ENCODE measurements around the gene SLCO2B1.

SLCO2B1 gene

DNA sequence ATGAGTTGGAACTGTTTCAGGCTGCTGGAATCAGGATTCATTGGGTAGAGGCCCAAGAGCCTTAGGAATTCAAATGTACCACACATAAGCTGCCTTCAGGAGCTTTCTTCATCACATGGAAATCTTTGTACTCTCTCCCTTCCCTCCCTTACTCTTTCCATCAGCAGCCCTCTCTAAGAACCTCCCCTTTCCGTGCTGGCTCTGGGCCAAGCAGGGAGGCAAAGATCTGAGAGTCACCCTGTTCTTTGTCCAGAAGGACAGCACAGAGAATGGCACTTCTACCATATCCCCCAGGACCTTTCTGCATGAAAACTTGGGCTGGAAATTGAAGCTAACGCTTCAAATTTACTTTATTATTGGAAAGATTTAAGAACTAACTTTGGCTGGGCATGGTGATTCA lies 69.0 kb downstream of the SLCO2B1 start:
- Histone ChIP-seq H3K4me1 (ENCODE audit: insufficient read depth, poor library complexity, severe bottlenecking) (no peaks in the 10 kb centered on the region), H3K36me3 (ENCODE audit: low read depth) (no peaks in the 10 kb centered on the region), H3K27ac (ENCODE audit: poor library complexity, severe bottlenecking) (no peak overlapping the region), H3K27me3 (ENCODE audit: insufficient read depth, poor library complexity, severe bottlenecking) (no peaks in the 10 kb centered on the region), H3K9me3 (ENCODE audit: severe bottlenecking) (no peaks in the 10 kb centered on the region), H3K4me3 (ENCODE audit: severe bottlenecking) (no peak overlapping the region)
- no peak for TF ChIP-seq CTCF (IDR thresholded peaks at IDR 0.05; ENCODE audit: poor library complexity, severe bottlenecking)
- ATAC-seq (ENCODE audit: low read depth) (no peak), DNase-seq (ENCODE audit: low spot score) (no peak)

- H3K4me3 ChIP-seq (ENCODE audit: severe bottlenecking) = no peak overlapping the region
- H3K4me1 ChIP-seq (ENCODE audit: insufficient read depth, poor library complexity, severe bottlenecking) = no peaks in the 10 kb centered on the region
- ATAC-seq (ENCODE audit: low read depth) (peak; percentile 54), DNase-seq (ENCODE audit: low spot score) (no peak)
- no peaks in the 10 kb centered on the region for H3K36me3 ChIP-seq (ENCODE audit: low read depth)
- no peaks in the 10 kb centered on the region for H3K9me3 ChIP-seq (ENCODE audit: severe bottlenecking)
- no peaks in the 10 kb centered on the region for H3K27me3 ChIP-seq (ENCODE audit: insufficient read depth, poor library complexity, severe bottlenecking)
- no peak for TF ChIP-seq CTCF (IDR thresholded peaks at IDR 0.05; ENCODE audit: poor library complexity, severe bottlenecking)
- H3K27ac ChIP-seq (ENCODE audit: poor library complexity, severe bottlenecking) = no peak overlapping the region
Measured at GRCh38 chr11:75223954-75224643, 73.2 kb downstream of the SLCO2B1 start.

- H3K27me3 ChIP-seq (ENCODE audit: insufficient read depth, poor library complexity, severe bottlenecking) = no peaks in the 10 kb centered on the region
- no peak for TF ChIP-seq CTCF (IDR thresholded peaks at IDR 0.05; ENCODE audit: poor library complexity, severe bottlenecking)
Measured at GRCh38 chr11:75225794-75226193, 74.9 kb downstream of the SLCO2B1 start.

DNA sequence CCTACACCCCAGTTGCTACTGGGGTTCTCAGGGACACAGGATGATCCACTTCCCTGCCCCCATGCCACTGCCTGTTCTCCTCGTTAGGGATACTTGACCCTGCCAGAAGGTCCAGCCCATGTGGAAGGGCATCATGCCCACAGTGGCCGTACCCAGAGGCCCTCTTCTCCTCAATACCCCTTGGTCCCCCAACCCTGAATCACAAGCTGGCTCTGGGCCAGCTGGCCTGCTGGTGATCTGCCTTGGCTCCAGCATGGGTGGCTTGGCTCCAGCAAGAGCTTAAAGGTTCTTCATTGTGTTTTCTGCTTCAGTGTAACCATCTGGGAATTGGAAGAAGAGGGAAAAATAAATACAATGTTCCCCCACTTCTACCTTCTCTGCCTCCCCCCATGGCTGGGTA lies 78.6 kb downstream of the SLCO2B1 start:
- H3K4me1 ChIP-seq (ENCODE audit: insufficient read depth, poor library complexity, severe bottlenecking) = no peaks in the 10 kb centered on the region
- no peak overlapping the region for H3K4me3 ChIP-seq (ENCODE audit: severe bottlenecking)
- H3K36me3 ChIP-seq (ENCODE audit: low read depth) = no peaks in the 10 kb centered on the region
- no peaks in the 10 kb centered on the region for H3K9me3 ChIP-seq (ENCODE audit: severe bottlenecking)
- H3K27ac ChIP-seq (ENCODE audit: poor library complexity, severe bottlenecking) = no peak overlapping the region
- no peak for ATAC-seq (ENCODE audit: low read depth)
- no peak for TF ChIP-seq CTCF (IDR thresholded peaks at IDR 0.05; ENCODE audit: poor library complexity, severe bottlenecking)
- no peaks in the 10 kb centered on the region for H3K27me3 ChIP-seq (ENCODE audit: insufficient read depth, poor library complexity, severe bottlenecking)
- DNase-seq (ENCODE audit: low spot score) = no peak

More at GRCh38 chr11:75225794-75226193, 74.9 kb downstream of the SLCO2B1 start:
- no peaks in the 10 kb centered on the region for H3K36me3 ChIP-seq (ENCODE audit: low read depth)
- H3K4me1 ChIP-seq (ENCODE audit: insufficient read depth, poor library complexity, severe bottlenecking) = no peaks in the 10 kb centered on the region
- H3K27ac ChIP-seq (ENCODE audit: poor library complexity, severe bottlenecking) = no peak overlapping the region
- no peak overlapping the region for H3K4me3 ChIP-seq (ENCODE audit: severe bottlenecking)
- H3K9me3 ChIP-seq (ENCODE audit: severe bottlenecking) = no peaks in the 10 kb centered on the region
- ATAC-seq (ENCODE audit: low read depth) (no peak), DNase-seq (ENCODE audit: low spot score) (no peak)

DNA sequence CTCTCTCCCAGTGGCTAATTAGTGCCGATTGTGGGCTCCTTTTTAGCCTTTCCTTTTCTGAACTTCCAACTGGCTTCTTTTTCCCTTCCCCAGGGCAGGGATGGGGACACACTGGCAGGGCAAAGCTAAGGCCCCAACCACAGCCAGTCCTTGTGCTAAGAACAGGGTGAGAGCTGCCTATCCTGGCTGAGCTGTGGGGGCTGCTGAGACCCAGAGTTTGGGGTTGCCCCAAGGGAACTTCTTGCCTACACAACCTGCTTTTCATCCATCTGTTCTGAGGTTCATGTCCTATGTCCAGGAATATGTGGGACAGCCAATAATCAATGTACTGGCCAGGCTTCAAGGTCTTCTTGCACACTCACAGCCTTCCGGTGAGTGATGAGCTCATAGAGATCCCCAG lies 79.7 kb downstream of the SLCO2B1 start:
- H3K4me3 ChIP-seq (ENCODE audit: severe bottlenecking) = no peak overlapping the region
- no peak overlapping the region for H3K27ac ChIP-seq (ENCODE audit: poor library complexity, severe bottlenecking)
- H3K9me3 ChIP-seq (ENCODE audit: severe bottlenecking) = no peaks in the 10 kb centered on the region
- H3K27me3 ChIP-seq (ENCODE audit: insufficient read depth, poor library complexity, severe bottlenecking) = no peaks in the 10 kb centered on the region
- DNase-seq (ENCODE audit: low spot score) = no peak
- H3K4me1 ChIP-seq (ENCODE audit: insufficient read depth, poor library complexity, severe bottlenecking) = no peaks in the 10 kb centered on the region
- no peaks in the 10 kb centered on the region for H3K36me3 ChIP-seq (ENCODE audit: low read depth)
- no peak for ATAC-seq (ENCODE audit: low read depth)
- TF ChIP-seq CTCF (IDR thresholded peaks at IDR 0.05; ENCODE audit: poor library complexity, severe bottlenecking) = no peak
